Stimulated activated naive B cell treated with anti-CD40 and anti-IgM and Interleukin-4, amounts not matched to agents 10 μg/mL and 1 μg/mL and 100 μg/mL, for 72 hours (primary cell): ENCODE results near the gene ALG3.

Experiments
- ATAC-seq, 2 donors: fragments of 150-1000 bp; cut with Tn5 transposase; replicated peaks; 2 replicates each; pipeline ENCODE4 v1.10.0; 2021; ENCODE audit warnings: moderate library complexity in 1 of 2
- DNase-seq: peaks from one replicate; pipeline ENCODE4 v3.0.0; 2021
- H3K27ac Mint-ChIP-seq: one replicate; pipeline ENCODE4 v1.8.0; 2022; ENCODE audit warnings: mild to moderate bottlenecking, mixed read lengths
- H3K27me3 Mint-ChIP-seq, 2 donors: one replicate each; pipeline ENCODE4 v1.8.0; 2022; ENCODE audit warnings: mixed read lengths in 2 of 2
- H3K36me3 Mint-ChIP-seq, 2 donors: one replicate each; pipeline ENCODE4 v1.8.0; 2022; ENCODE audit warnings: mixed read lengths in 2 of 2, mild to moderate bottlenecking in 1 of 2
- H3K4me1 Mint-ChIP-seq, 2 donors: one replicate each; pipeline ENCODE4 v1.8.0; 2022; ENCODE audit warnings: mixed read lengths in 2 of 2, mild to moderate bottlenecking in 1 of 2
- H3K4me3 Mint-ChIP-seq, 2 donors: one replicate each; pipeline ENCODE4 v1.8.0; 2022; ENCODE audit warnings: mild to moderate bottlenecking in 2 of 2, mixed read lengths in 2 of 2, moderate library complexity in 1 of 2
- H3K9me3 Mint-ChIP-seq, 2 donors: one replicate each; pipeline ENCODE4 v1.8.0; 2022; ENCODE audit warnings: mixed read lengths in 2 of 2, mild to moderate bottlenecking in 1 of 2

The ALG3 gene

GRCh38 chr3:184248454-184249411 lies at the start of gene ALG3:
TSS of gene ALG3 (minus strand) at chr3:184248962. CDS start at chr3:184248940, 22 bp downstream.
- Mint-ChIP-seq H3K4me3 (peak within 1 kb of the TSS; percentile 91 to 99), H3K4me1 (peaks cover 13 to 23% of the 10 kb centered on the region in 2 donors), H3K27ac (peak within 1 kb of the TSS; percentile 100), H3K27me3 (no peaks in the 10 kb centered on the region), H3K36me3 (peaks cover 13 to 19% of the 10 kb centered on the region in 2 donors), H3K9me3 (no peaks in the 10 kb centered on the region)
- DNase-seq (peak; percentile 79), ATAC-seq (peak; percentile 63 to 65)

- H3K9me3 Mint-ChIP-seq = no peaks in the 10 kb centered on the region
- H3K4me3 Mint-ChIP-seq = no peak overlapping the region
- DNase-seq = no peak
- peaks cover 13 to 14% of the 10 kb centered on the region in 2 donors for H3K36me3 Mint-ChIP-seq
- ATAC-seq = no peak
- peaks cover 5 to 10% of the 10 kb centered on the region in 2 donors for H3K27me3 Mint-ChIP-seq
- H3K27ac Mint-ChIP-seq = no peak overlapping the region
- peaks cover 13 to 22% of the 10 kb centered on the region in 2 donors for H3K4me1 Mint-ChIP-seq
Observed at GRCh38 chr3:184296616-184297015, 47.9 kb upstream of the ALG3 start.

- peaks cover 13 to 17% of the 10 kb centered on the region in 2 donors for H3K4me1 Mint-ChIP-seq
- peaks cover 9 to 10% of the 10 kb centered on the region in 2 donors for H3K27me3 Mint-ChIP-seq
- no peak overlapping the region for H3K27ac Mint-ChIP-seq
- H3K9me3 Mint-ChIP-seq = no peaks in the 10 kb centered on the region
- H3K4me3 Mint-ChIP-seq = no peak overlapping the region
- peaks cover 9% of the 10 kb centered on the region in 2 donors for H3K36me3 Mint-ChIP-seq
- DNase-seq (no peak), ATAC-seq (no peak)
Observed at GRCh38 chr3:184295771-184296170, 47.0 kb upstream of the ALG3 start.

- ATAC-seq = no peak
- DNase-seq = no peak
- H3K36me3 Mint-ChIP-seq = no peaks in the 10 kb centered on the region
- H3K27me3 Mint-ChIP-seq = peaks cover 13 to 22% of the 10 kb centered on the region in 2 donors
- H3K27ac Mint-ChIP-seq = no peak overlapping the region
- no peak overlapping the region for H3K4me3 Mint-ChIP-seq
- H3K9me3 Mint-ChIP-seq = no peaks in the 10 kb centered on the region
- peaks cover 0 to 6% of the 10 kb centered on the region in 2 donors for H3K4me1 Mint-ChIP-seq
Observed at GRCh38 chr3:184291738-184292445, 43.1 kb upstream of the ALG3 start.

- ATAC-seq (no peak), DNase-seq (no peak)
- H3K9me3 Mint-ChIP-seq = no peaks in the 10 kb centered on the region
- peak overlapping the region; percentile 9 for H3K27ac Mint-ChIP-seq
- H3K4me3 Mint-ChIP-seq = no peak overlapping the region
- peaks cover 0 to 6% of the 10 kb centered on the region in 2 donors for H3K4me1 Mint-ChIP-seq
- H3K36me3 Mint-ChIP-seq = no peaks in the 10 kb centered on the region
- peaks cover 16 to 29% of the 10 kb centered on the region in 2 donors for H3K27me3 Mint-ChIP-seq
Observed at GRCh38 chr3:184291044-184291737, 42.4 kb upstream of the ALG3 start.

GRCh38 chr3:184290331-184290730 lies 41.6 kb upstream of the ALG3 start:
- H3K4me3 Mint-ChIP-seq = no peak overlapping the region
- H3K36me3 Mint-ChIP-seq = no peaks in the 10 kb centered on the region
- peaks cover 0 to 6% of the 10 kb centered on the region in 2 donors for H3K4me1 Mint-ChIP-seq
- ATAC-seq (no peak), DNase-seq (no peak)
- no peaks in the 10 kb centered on the region for H3K9me3 Mint-ChIP-seq
- H3K27me3 Mint-ChIP-seq = peaks cover 24 to 37% of the 10 kb centered on the region in 2 donors
- H3K27ac Mint-ChIP-seq = no peak overlapping the region

- no peak overlapping the region for H3K27ac Mint-ChIP-seq
- no peak overlapping the region for H3K4me3 Mint-ChIP-seq
- H3K9me3 Mint-ChIP-seq = no peaks in the 10 kb centered on the region
- no peaks in the 10 kb centered on the region for H3K36me3 Mint-ChIP-seq
- H3K27me3 Mint-ChIP-seq = peaks cover 27 to 45% of the 10 kb centered on the region in 2 donors
- ATAC-seq (peak; percentile 76 to 78), DNase-seq (peak; percentile 23)
- peaks cover 0 to 6% of the 10 kb centered on the region in 2 donors for H3K4me1 Mint-ChIP-seq
Observed at GRCh38 chr3:184289426-184289938, 40.7 kb upstream of the ALG3 start.

GRCh38 chr3:184284696-184285095 lies 35.9 kb upstream of the ALG3 start:
- ATAC-seq (peak; percentile 23 to 25), DNase-seq (no peak)
- H3K27ac Mint-ChIP-seq = no peak overlapping the region
- H3K4me3 Mint-ChIP-seq = no peak overlapping the region
- H3K27me3 Mint-ChIP-seq = peaks cover 24 to 53% of the 10 kb centered on the region in 2 donors
- no peaks in the 10 kb centered on the region for H3K36me3 Mint-ChIP-seq
- peaks cover 0 to 6% of the 10 kb centered on the region in 2 donors for H3K4me1 Mint-ChIP-seq
- H3K9me3 Mint-ChIP-seq = peaks cover 3 to 4% of the 10 kb centered on the region in 2 donors

- peaks cover 25 to 50% of the 10 kb centered on the region in 2 donors for H3K27me3 Mint-ChIP-seq
- H3K4me3 Mint-ChIP-seq = no peak overlapping the region
- H3K9me3 Mint-ChIP-seq = peaks cover 3 to 4% of the 10 kb centered on the region in 2 donors
- H3K4me1 Mint-ChIP-seq = no peaks in the 10 kb centered on the region
- no peak overlapping the region for H3K27ac Mint-ChIP-seq
- H3K36me3 Mint-ChIP-seq = no peaks in the 10 kb centered on the region
- ATAC-seq = no peak
- no peak for DNase-seq
Observed at GRCh38 chr3:184283681-184284080, 34.9 kb upstream of the ALG3 start.

- H3K36me3 Mint-ChIP-seq = no peaks in the 10 kb centered on the region
Observed at GRCh38 chr3:184282941-184283340, 34.2 kb upstream of the ALG3 start.

GRCh38 chr3:184277366-184277765 lies 28.6 kb upstream of the ALG3 start:
- Mint-ChIP-seq H3K27ac (no peak overlapping the region), H3K4me1 (peaks cover 5% of the 10 kb centered on the region in 2 donors), H3K27me3 (peaks cover 51 to 52% of the 10 kb centered on the region in 2 donors), H3K9me3 (no peaks in the 10 kb centered on the region), H3K4me3 (no peak overlapping the region), H3K36me3 (no peaks in the 10 kb centered on the region)
- ATAC-seq (peak in 1 of 2 donors; percentile 19), DNase-seq (no peak)

More at GRCh38 chr3:184282941-184283340, 34.2 kb upstream of the ALG3 start:
- Mint-ChIP-seq H3K27ac (no peak overlapping the region), H3K4me1 (no peaks in the 10 kb centered on the region), H3K9me3 (peaks cover 3 to 4% of the 10 kb centered on the region in 2 donors), H3K27me3 (peaks cover 30 to 54% of the 10 kb centered on the region in 2 donors), H3K4me3 (no peak overlapping the region)
- no peak for DNase-seq
- no peak for ATAC-seq

- no peak for DNase-seq
- H3K9me3 Mint-ChIP-seq = peaks cover 0 to 1% of the 10 kb centered on the region in 2 donors
- no peaks in the 10 kb centered on the region for H3K36me3 Mint-ChIP-seq
- peak within 1 kb of the TSS in 1 of 2 donors; percentile 26 for H3K4me3 Mint-ChIP-seq
- H3K27me3 Mint-ChIP-seq = peaks cover 58 to 62% of the 10 kb centered on the region in 2 donors
- no peak within 1 kb of the TSS for H3K27ac Mint-ChIP-seq
- ATAC-seq = no peak
- H3K4me1 Mint-ChIP-seq = peaks cover 5% of the 10 kb centered on the region in 2 donors
Observed at GRCh38 chr3:184275961-184276910, 27.5 kb upstream of the ALG3 start, which contains the start of gene ECE2. TSS of gene ECE2 (plus strand) at chr3:184276022. CDS start at chr3:184276154, 132 bp downstream.

- no peaks in the 10 kb centered on the region for H3K36me3 Mint-ChIP-seq
- peaks cover 0 to 1% of the 10 kb centered on the region in 2 donors for H3K9me3 Mint-ChIP-seq
- no peak overlapping the region for H3K27ac Mint-ChIP-seq
- H3K4me1 Mint-ChIP-seq = peaks cover 5% of the 10 kb centered on the region in 2 donors
- ATAC-seq (no peak), DNase-seq (no peak)
- H3K4me3 Mint-ChIP-seq = peak overlapping the region in 1 of 2 donors; percentile 26
- H3K27me3 Mint-ChIP-seq = peaks cover 62 to 64% of the 10 kb centered on the region in 2 donors
Observed at GRCh38 chr3:184275381-184275701, 26.6 kb upstream of the ALG3 start.
